HepG2 (cell line): ENCODE data around the gene ZNF526. TPM values are rescaled to one million over a fixed set of nuclear protein-coding genes. Genes with fewer than 3 reads are reported as not detected.

Experiments used
- ATAC-seq: fragments of 200-7000 bp; cut with Tn5 transposase; 3 replicates; pipeline ENCODE4 v1.9.1; 2020; ENCODE audit warnings: mild to moderate bottlenecking, moderate library complexity
- BruUV-seq: library from RNA; stranded (reverse); fragments of 400-500 nt; replicated peaks from 2 replicates; lab custom pipeline; 2021; lab: Mats Ljungman, UMichigan
- CTCF ChIA-PET: fragments of 300-600 bp; formaldehyde crosslinking; extraction: SDS; loops from one replicate; lab custom pipeline; 2021; ENCODE audit warnings: low total read pairs, inconsistent platforms, low intra/inter-chr PET ratio; lab: Yijun Ruan, JAX
- POLR2A ChIA-PET: fragments of 350-600 bp; sonication (Branson Sonifier 250); formaldehyde crosslinking; loops from one replicate; lab custom pipeline; 2020; ENCODE audit warnings: antibody characterized with exemption, inconsistent platforms; lab: Yijun Ruan, JAX
- DNase-seq: peaks from one replicate; pipeline ENCODE4 v3.0.0-alpha.2; 2015; ENCODE audit warnings: low spot score
- FAIRE-seq: peaks from 3 replicates; lab custom pipeline; 2011; peaks lifted over from hg19 to GRCh38; lab: Jason Lieb, UNC
- H2AFZ ChIP-seq: one replicate; pipeline ENCODE4 v1.6.1; 2011; ENCODE audit warnings: low read length, inconsistent platforms
- H3K27ac ChIP-seq: fragments of 300-600 bp; 3 replicates; pipeline ENCODE4 v1.8.0; 2011; ENCODE audit warnings: mixed run types, mild to moderate bottlenecking, mixed read lengths, low read length, inconsistent platforms; ENCODE audit not compliant: insufficient read depth; ENCODE audit errors: extremely low read length
- H3K27me3 ChIP-seq, 2 experiments: fragments of 200-600 bp in 1 of 2; 2 replicates in 1 of 2; 3 replicates in 1 of 2; pipeline versions ENCODE4 v1.6.0 to v1.8.0; 2011; ENCODE audit warnings: low read length in 2 of 2, mild to moderate bottlenecking in 2 of 2, moderate library complexity in 2 of 2, inconsistent platforms in 1 of 2; ENCODE audit not compliant: insufficient read depth in 2 of 2, control insufficient read depth in 1 of 2
- H3K36me3 ChIP-seq, 2 experiments: fragments of 200-600 bp in 1 of 2; replicated peaks in 1 of 2; 2 replicates in 1 of 2; 3 replicates in 1 of 2; pipeline versions ENCODE4 v1.5.1 to v1.8.0; 2011; ENCODE audit warnings: low read length in 2 of 2, inconsistent platforms in 1 of 2; ENCODE audit not compliant: insufficient read depth in 2 of 2, control insufficient read depth in 1 of 2
- H3K4me1 ChIP-seq: 2 replicates; pipeline ENCODE4 v1.5.1; 2012; ENCODE audit warnings: low read length, inconsistent platforms; ENCODE audit not compliant: insufficient read depth
- H3K4me2 ChIP-seq: 2 replicates; pipeline ENCODE4 v1.6.0; 2011; ENCODE audit warnings: low read depth, low read length, inconsistent platforms
- H3K4me3 ChIP-seq, 3 experiments: fragments of 200-600 bp in 1 of 3; sonication (generic), shearing (Covaris generic) in 1 of 3; replicated peaks in 1 of 3; 2 replicates each; pipeline ENCODE4 v1.5.1; 2011 to 2016; ENCODE audit warnings: low read length in 3 of 3, inconsistent platforms in 2 of 3, low read depth in 2 of 3, mild to moderate bottlenecking in 2 of 3, control low read depth in 1 of 3, mixed read lengths in 1 of 3; ENCODE audit not compliant: insufficient read depth in 1 of 3
- H3K79me2 ChIP-seq: one replicate; pipeline ENCODE4 v1.6.1; 2011; ENCODE audit warnings: low read length, inconsistent platforms; ENCODE audit not compliant: insufficient read depth
- H3K9ac ChIP-seq: 2 replicates; pipeline ENCODE4 v1.6.0; 2011; ENCODE audit warnings: mild to moderate bottlenecking, low read depth, low read length, inconsistent platforms; ENCODE audit not compliant: insufficient read depth
- H3K9me3 ChIP-seq: 2 replicates; pipeline ENCODE4 v1.5.1; 2012; ENCODE audit warnings: mild to moderate bottlenecking, low read length
- H4K20me1 ChIP-seq: 2 replicates; pipeline ENCODE4 v1.6.0; 2011; ENCODE audit warnings: inconsistent platforms, mild to moderate bottlenecking, low read length, moderate library complexity; ENCODE audit not compliant: insufficient read depth
- BORCS8-MEF2B ChIP-seq: sonication (generic); formaldehyde crosslinking; IDR thresholded peaks from 2 replicates; pipeline ENCODE4 v1.8.0; 2022; ENCODE audit warnings: mild to moderate bottlenecking, missing genetic modification reagents
- DNMT3B ChIP-seq: conservative IDR thresholded peaks from 2 replicates; pipeline ENCODE4 v1.6.1; 2016; ENCODE audit warnings: missing biosample characterization, control low read depth
- RAD21 ChIP-seq: fragments of 450-650 bp; formaldehyde crosslinking; IDR thresholded peaks from 2 replicates; pipeline ENCODE4 v1.5.0; 2020; ENCODE audit warnings: mild to moderate bottlenecking
- STAG1 ChIP-seq: sonication (generic); formaldehyde crosslinking; IDR thresholded peaks from 2 replicates; pipeline ENCODE4 v1.4.0; 2020; ENCODE audit warnings: missing genetic modification reagents
- TBX2 ChIP-seq: sonication (generic); formaldehyde crosslinking; IDR thresholded peaks from 2 replicates; pipeline ENCODE4 v1.5.0; 2020; ENCODE audit warnings: missing genetic modification reagents, mild to moderate bottlenecking, borderline replicate concordance
- THAP11 ChIP-seq: IDR thresholded peaks from 2 replicates; pipeline ENCODE4 v1.6.1; 2016; ENCODE audit warnings: missing biosample characterization, missing genetic modification reagents
- XRCC5 ChIP-seq: fragments of 200-400 bp; formaldehyde crosslinking; optimal IDR thresholded peaks from 2 replicates; pipeline ENCODE3; 2017; ENCODE audit warnings: mild to moderate bottlenecking, low read length
- ZBTB8A ChIP-seq: sonication (generic); formaldehyde crosslinking; IDR thresholded peaks from 2 replicates; pipeline ENCODE4 v1.4.0; 2020; ENCODE audit warnings: mild to moderate bottlenecking, low read depth, missing genetic modification reagents, borderline replicate concordance
- ZNF335 ChIP-seq: sonication (generic); formaldehyde crosslinking; IDR thresholded peaks from 2 replicates; pipeline ENCODE4 v1.4.0; 2020; ENCODE audit warnings: missing genetic modification reagents
- ZNF367 ChIP-seq: sonication (generic); formaldehyde crosslinking; IDR thresholded peaks from 2 replicates; pipeline ENCODE4 v1.4.0; 2020; ENCODE audit warnings: missing genetic modification reagents, borderline replicate concordance
- ZNF556 ChIP-seq: sonication (generic); formaldehyde crosslinking; IDR thresholded peaks from 2 replicates; pipeline ENCODE4 v1.4.0; 2020; ENCODE audit warnings: mild to moderate bottlenecking, missing genetic modification reagents, borderline replicate concordance
- ZNF724P ChIP-seq: sonication (generic); formaldehyde crosslinking; IDR thresholded peaks from 2 replicates; pipeline ENCODE4 v1.8.0; 2022; ENCODE audit warnings: missing genetic modification reagents, borderline replicate concordance
- WGBS: methylation state at CpG from one replicate; pipeline ENCODE4 v1.1.6; 2017; ENCODE audit warnings: low lambda C conversion rate; 5-methylcytosine and 5-hydroxymethylcytosine counted together
- in situ Hi-C: cut with HindIII; loops from 2 replicates; pipeline ENCODE4 v1.10.0; 2017; ENCODE audit warnings: low pct_unique_long_range_greater_than_20kb; ENCODE audit not compliant: extremely low pct_ligation_motif_present
- intact Hi-C: fragments of 100-400 bp; cut with micrococcal nuclease; formaldehyde crosslinking; loops from one replicate; pipeline ENCODE4 v1.10.0; 2022; ENCODE audit not compliant: unreplicated experiment
- polyA plus RNA-seq, 8 experiments: library from polyadenylated mRNA; depleted of rRNA in 3 of 8; stranded (reverse) in 7 of 8; unstranded in 1 of 8; fragments of >200 nt; fragmentation: Illumina TruSeq in 4 of 8; extraction: Trizol in 4 of 8; gene quantifications; 2 replicates each; pipeline versions ENCODE4 v1.2.1 to v1.2.3, GENCODE V29; 2011 to 2016; ENCODE audit warnings: low read depth in 4 of 8, missing spikeins in 1 of 8, mixed read lengths in 1 of 8; ENCODE audit not compliant: insufficient read depth in 1 of 8
- total RNA-seq, 5 experiments: library from RNA; depleted of rRNA; stranded (reverse); fragments of >200 nt; fragmentation: Illumina TruSeq; extraction: Trizol; gene quantifications; 2 replicates each; pipeline ENCODE4 v1.2.3, GENCODE V29; 2016; ENCODE audit warnings: low read depth in 1 of 5
- TF ChIP-seq, protein P1 (sequence below): sonication (generic); formaldehyde crosslinking; IDR thresholded peaks from 2 replicates; pipeline ENCODE4 v1.5.0; 2020; ENCODE audit warnings: mild to moderate bottlenecking, missing genetic modification reagents, moderate library complexity

Gene ZNF526
- total and polyA plus RNA-seq, 2 of the 13 experiments (the other 11 are each of a cell fraction or from before 2014, with no cell fraction given), result 3.3 to 8.4 TPM

DNA sequence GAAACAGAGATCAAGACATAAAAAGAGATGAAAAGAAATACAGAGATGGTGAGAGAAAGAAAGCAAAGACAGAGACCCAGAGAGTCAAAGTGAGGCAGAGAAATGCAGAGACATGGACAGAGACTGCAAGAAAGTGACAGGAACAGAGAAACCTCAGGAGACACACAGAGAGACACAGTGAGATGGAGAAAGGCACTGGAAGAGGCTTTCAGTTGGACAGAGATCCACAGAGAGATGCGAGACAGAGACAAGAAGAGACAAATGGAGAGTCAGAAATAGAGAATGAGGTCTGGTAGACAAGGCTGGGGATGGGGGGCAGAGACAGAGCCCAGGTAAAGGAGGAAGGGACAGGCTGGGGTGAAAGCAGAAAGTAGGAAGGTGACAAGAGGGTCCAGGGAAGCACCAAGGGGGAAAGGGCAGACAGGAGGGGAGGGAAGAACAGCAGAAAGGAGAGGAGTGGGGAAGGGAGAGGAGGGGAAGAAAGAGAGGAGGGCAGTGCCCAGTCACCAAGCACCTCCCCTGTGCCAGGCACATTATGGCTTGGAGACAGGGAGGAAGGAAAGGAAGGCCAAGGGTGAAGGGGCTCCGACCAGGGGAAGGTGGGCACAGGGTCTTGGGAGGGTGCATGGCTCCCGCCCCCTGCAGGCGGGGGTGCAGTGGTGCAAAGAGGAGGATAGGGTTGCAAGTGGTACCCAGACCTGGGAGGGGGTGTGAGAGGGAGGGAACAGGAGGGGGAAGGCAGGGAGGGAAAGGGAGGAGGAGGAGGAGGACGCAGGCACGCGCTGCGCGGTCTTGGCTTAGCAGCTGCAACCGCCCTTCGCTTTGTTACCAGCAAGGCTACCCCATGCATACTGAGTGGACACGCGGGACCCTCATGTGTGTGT is 41.1 kb upstream of the ZNF526 start:
- in situ Hi-C loops (no loop called here), intact Hi-C loops (no loop called here)
- peaks cover 4 to 62% of the 10 kb centered on the region in 2 experiments; a peak in 4 of 5 replicates for H3K27me3 ChIP-seq
- H3K4me1 ChIP-seq, result no peaks in the 10 kb centered on the region
- no peaks in the 10 kb centered on the region for H3K36me3 ChIP-seq
- H4K20me1 ChIP-seq, result no peaks in the 10 kb centered on the region
- peak; percentile 33; the same call in 1 of the 3 replicates for ATAC-seq
- H2AFZ ChIP-seq, result no peak overlapping the region
- H3K27ac ChIP-seq, result no peak overlapping the region
- FAIRE-seq, result no peak
- no peaks in the 10 kb centered on the region for H3K79me2 ChIP-seq
- no peak for TF ChIP-seq DNMT3B (CRISPR knock-in tag)
- TF ChIP-seq, protein P1, sequence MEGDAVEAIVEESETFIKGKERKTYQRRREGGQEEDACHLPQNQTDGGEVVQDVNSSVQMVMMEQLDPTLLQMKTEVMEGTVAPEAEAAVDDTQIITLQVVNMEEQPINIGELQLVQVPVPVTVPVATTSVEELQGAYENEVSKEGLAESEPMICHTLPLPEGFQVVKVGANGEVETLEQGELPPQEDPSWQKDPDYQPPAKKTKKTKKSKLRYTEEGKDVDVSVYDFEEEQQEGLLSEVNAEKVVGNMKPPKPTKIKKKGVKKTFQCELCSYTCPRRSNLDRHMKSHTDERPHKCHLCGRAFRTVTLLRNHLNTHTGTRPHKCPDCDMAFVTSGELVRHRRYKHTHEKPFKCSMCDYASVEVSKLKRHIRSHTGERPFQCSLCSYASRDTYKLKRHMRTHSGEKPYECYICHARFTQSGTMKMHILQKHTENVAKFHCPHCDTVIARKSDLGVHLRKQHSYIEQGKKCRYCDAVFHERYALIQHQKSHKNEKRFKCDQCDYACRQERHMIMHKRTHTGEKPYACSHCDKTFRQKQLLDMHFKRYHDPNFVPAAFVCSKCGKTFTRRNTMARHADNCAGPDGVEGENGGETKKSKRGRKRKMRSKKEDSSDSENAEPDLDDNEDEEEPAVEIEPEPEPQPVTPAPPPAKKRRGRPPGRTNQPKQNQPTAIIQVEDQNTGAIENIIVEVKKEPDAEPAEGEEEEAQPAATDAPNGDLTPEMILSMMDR (CRISPR knock-in tag), result peak; percentile 28; the same call in 1 of the 2 replicates
- no peak overlapping the region for H3K9ac ChIP-seq
- no peaks in the 10 kb centered on the region for H3K9me3 ChIP-seq
- BruUV-seq, result no TSS peak
- DNase-seq, result no peak
- no peak overlapping the region for H3K4me3 ChIP-seq
- 4% methylated on average over 13 of the region's 13 CpGs for WGBS
- POLR2A ChIA-PET, result no interaction called here
- CTCF ChIA-PET, result no interaction called here
- no peak overlapping the region for H3K4me2 ChIP-seq

- H3K27me3 ChIP-seq, result peaks cover 5 to 36% of the 10 kb centered on the region in 2 experiments; a peak in 3 of 5 replicates
- no peak overlapping the region for H3K9ac ChIP-seq
- ChIA-PET CTCF (interaction anchor here (2.3 to 2.8 kb wide), 2 partner anchors 50 to 75 kb away, joined by 21 to 26 read pairs; no protein-coding TSS in a partner anchor), POLR2A (no interaction called here)
- in situ Hi-C loops, result no loop called here
- no peaks in the 10 kb centered on the region for H3K4me1 ChIP-seq
- H4K20me1 ChIP-seq, result no peaks in the 10 kb centered on the region
- ATAC-seq, result peak; percentile 93
- FAIRE-seq, result peak; percentile 73
- intact Hi-C loops, result loop anchor here (1.0 to 2.0 kb wide), 2 partner anchors 52 to 76 kb away; partner anchors contain the start of gene POU2F2
- DNase-seq, result peak; percentile 59
- H3K4me3 ChIP-seq, result no peak overlapping the region
- no TSS peak for BruUV-seq
- H3K9me3 ChIP-seq, result no peaks in the 10 kb centered on the region
- WGBS, result no CpG with 5 or more reads among the region's 1 CpG
- no peak overlapping the region for H2AFZ ChIP-seq
- no peaks in the 10 kb centered on the region for H3K36me3 ChIP-seq
- H3K4me2 ChIP-seq, result no peak overlapping the region
- H3K27ac ChIP-seq, result no peak overlapping the region
- H3K79me2 ChIP-seq, result no peaks in the 10 kb centered on the region
- TF ChIP-seq THAP11 (CRISPR knock-in tag) (no peak), ZNF724P (no peak), ZBTB8A (no peak), RAD21 (CRISPR knock-in tag) (peak; percentile 78), ZNF367 (CRISPR knock-in tag) (no peak), STAG1 (CRISPR knock-in tag) (peak; percentile 78), TBX2 (CRISPR knock-in tag) (no peak), ZNF335 (CRISPR knock-in tag) (no peak), BORCS8-MEF2B (CRISPR knock-in tag) (no peak), XRCC5 (peak; percentile 57), ZNF556 (CRISPR knock-in tag) (no peak)
- TF ChIP-seq, protein P1 (CRISPR knock-in tag), result peak; percentile 91
Measured at GRCh38 chr19:42184401-42184861, 35.7 kb upstream of the ZNF526 start.
